ENCODE results near the gene DIAPH3.

The DIAPH3 gene

DNA sequence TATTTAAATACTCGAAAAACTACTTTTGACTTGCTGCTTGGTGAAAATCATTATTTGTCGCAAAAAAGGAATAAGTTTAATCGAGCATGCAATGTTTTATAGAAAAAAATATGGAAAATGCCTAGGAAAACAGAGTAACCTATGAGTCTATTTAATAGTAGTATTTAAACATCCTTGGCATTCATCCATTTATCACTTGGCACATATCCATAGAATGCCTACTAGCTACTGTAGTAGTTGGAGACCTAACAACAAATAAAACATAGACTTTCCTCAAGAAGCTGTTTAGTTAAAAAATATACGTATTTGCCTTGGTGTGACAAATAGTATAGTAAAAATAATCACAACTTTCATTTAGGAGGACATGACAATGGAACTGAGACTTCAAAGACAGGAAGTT, 302.1 kb downstream of the DIAPH3 start:
- no peak for DNase-seq

GRCh38 chr13:59856281-59856810, 307.4 kb downstream of the DIAPH3 start:
- DNase-seq, result no peak

- DNase-seq, result no peak
Observed at GRCh38 chr13:59846845-59847620, 316.7 kb downstream of the DIAPH3 start.

DNA sequence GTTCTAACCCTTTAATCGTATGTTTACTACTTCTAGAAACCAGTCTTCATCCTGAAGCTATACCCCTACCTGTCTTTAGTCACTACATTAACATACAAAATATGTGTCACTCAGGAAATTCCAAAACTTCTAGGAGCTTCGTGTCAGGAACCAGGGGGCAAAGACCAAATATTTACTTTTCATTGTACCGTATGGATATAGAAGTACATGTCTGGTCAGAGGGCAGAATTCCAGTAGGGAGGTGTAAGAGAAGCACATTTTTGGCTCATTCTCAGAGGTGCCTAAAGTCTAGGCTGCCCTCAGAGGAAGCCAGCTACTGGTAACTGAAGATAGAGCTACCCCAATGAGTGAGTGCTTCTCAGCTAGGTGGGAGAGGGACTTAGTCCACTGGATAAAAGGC, 320.7 kb downstream of the DIAPH3 start:
- DNase-seq, result no peak

- no peak for DNase-seq
Observed at GRCh38 chr13:59842507-59842906, 321.2 kb downstream of the DIAPH3 start.

GRCh38 chr13:59839186-59839585, 324.5 kb downstream of the DIAPH3 start:
- no peak for DNase-seq

GRCh38 chr13:59837101-59837500, 326.6 kb downstream of the DIAPH3 start:
- no peak for DNase-seq

DNA sequence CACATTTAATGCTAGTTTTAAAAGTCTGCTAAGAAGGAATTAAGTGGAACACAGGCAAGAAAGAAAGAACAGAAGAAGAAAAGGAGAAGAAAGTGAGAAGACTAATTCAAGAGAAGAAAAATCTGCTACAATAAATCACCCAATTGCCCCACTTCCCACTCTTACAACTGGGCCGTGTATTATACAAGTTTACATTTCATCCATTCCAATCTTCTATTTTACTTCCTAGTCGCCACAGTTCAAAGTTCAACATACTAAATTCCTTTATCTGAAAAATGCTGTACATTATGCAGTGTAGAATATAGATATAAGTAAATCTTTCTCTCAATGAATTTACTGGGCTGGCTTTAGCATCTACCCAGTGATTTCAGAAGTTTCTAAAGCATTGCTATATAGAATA, 328.2 kb downstream of the DIAPH3 start:
- DNase-seq, result no peak

DNA sequence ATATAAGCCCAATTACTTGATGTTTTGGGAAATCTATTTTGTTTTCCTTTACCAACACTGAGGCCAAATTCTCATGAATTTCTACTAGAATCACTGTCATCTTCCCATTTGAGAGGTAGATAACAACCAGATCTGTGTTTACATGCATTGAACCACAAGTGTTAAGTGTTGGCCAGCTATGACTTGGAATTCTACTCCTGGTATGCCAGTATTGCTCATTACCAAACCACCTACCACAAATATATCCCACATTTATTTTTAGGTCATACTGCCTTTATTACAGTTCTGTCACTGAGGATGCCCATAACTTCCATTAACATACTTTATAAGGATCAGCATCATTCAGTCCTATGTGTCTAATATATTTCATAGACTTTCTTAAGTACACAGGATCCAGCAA, 328.9 kb downstream of the DIAPH3 start:
- DNase-seq, result no peak

GRCh38 chr13:59829690-59830089, 334.0 kb downstream of the DIAPH3 start:
- no peak for DNase-seq

DNA sequence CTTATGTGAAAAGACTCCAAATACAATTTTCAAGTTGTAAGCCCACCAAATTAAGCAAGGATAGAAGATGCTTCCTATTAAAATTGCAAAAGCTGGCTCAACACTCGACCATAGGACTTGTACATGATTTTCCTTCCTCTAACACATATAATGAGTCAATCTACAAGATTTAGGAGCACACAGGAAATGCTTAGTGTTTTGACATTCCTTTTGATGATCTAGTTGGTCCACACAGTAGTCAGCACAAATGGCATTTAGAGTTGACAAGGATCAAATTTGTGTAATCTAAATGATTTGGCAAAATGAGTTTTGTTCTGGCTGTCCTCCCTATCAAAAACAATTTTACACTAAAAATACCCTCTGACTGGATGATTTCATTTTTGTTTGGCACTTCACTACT, 340.2 kb downstream of the DIAPH3 start:
- no peak for DNase-seq

DNA sequence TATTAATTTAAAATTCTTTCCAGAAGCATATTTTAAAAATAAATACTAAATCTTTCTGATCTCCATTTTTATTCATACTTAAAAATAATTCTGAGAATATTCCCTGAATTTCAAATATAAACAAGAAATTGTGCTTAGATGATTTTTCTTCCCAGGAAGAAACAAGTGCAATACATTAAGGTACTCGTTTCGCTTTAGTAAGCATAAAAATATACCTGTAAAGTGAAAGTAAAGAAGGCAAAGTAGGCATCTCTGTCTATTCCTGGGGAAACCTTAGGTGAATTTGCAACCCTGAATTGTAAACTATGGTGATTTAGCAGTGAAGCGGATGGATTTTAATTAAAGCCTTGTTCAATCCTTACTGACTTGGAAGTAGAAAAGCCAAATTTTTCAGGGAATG, 354.2 kb downstream of the DIAPH3 start:
- no peak for DNase-seq

DNA sequence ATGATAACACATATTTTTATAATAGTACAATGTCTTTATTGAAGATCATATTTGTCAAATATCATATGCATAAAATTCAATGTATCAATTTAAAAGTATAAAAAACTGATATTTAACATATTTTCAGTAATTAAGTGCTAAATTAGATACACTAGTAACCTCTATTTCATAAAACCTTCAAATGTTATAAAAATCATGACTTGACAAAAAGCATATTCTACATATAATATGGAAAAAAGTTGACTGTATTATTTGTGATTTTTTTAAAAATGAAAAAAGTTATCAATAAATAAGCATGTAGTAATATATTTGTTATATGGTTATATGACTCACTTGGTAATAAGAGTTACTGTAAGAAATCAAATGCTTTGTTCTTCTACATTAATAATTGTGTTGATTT, 356.9 kb downstream of the DIAPH3 start:
- no peak for DNase-seq

- DNase-seq, result peak; percentile 41
Observed at GRCh38 chr13:59801107-59801880, 362.4 kb downstream of the DIAPH3 start.

- DNase-seq, result no peak
Observed at GRCh38 chr13:59793107-59793506, 370.6 kb downstream of the DIAPH3 start.

DNA sequence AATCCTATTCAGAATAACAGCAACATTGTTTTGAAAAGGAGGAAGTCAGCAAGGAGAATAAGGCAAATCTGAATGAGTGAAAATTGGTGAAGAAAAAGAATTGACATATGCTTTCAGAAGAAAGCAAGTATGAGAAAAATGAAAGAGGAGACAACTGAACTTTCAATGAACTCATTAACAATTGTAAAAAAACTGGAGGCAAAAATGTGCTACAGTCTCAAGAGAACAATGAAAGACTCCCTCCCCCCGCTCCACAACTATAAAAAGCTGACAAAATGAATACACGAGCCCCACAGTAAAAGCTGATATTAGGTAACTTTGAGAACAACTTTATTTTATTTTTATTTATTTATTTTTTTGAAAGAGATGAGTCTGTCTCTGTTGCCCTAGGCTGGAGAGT, 373.1 kb downstream of the DIAPH3 start:
- DNase-seq, result no peak

DNA sequence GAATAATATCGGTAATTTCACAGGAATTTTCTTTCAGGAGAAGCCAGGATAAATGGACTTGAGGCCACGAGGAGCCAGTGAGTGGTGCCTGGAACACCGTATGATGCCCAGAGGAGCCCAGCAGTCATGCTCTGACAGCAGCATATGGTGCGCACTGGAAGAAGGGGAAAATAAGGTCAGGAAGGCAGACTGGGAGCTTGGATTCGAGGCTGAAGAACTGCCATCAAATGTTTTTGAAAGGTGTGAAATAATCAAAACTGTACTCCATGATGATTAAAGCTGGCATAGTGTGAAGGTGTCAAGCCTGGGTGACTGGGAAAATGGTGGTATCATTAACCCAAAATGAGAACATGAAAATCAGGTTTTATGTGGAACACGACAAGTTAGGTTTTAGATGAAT, 374.2 kb downstream of the DIAPH3 start:
- no peak for DNase-seq

DNA sequence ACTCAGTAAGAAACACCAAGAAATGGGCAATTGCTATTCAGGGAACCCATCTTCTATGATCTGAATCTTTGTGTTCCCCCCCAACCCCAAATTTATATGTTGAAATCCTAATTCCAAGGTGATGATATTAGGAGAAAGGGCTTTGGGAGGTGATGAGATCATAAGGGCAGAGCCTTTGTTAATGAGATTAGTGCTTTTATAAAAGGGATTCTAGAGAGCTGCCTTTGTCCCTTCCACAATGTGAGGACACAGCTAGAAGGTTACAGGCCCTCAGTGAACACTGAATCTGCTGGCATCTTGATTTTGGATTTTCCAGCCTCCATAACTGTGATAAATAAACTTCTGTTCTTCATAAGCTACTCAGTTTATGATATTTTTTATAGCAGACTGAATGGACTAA, 376.0 kb downstream of the DIAPH3 start:
- DNase-seq, result no peak

DNA sequence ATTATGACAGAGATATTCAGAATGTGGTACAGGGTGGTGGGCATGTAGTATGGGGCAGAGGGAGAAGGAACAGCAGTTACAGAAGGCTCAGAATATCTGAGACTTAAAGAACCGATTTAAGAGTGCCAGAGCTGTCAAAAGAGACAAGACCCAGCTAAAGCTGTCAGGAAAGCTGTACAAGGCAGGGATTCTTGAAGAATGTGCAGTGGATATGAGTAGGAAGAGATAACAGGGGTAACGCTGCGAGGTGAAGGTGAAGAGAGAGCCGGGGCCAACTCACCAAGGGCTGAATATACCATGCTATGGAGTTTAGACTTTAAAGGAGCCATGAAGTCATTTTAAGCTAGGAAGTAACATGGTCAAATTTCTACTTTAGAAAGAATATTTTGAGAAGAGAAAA, 381.0 kb downstream of the DIAPH3 start:
- no peak for DNase-seq

- no peak for DNase-seq
Observed at GRCh38 chr13:59780058-59780457, 383.7 kb downstream of the DIAPH3 start.

GRCh38 chr13:59776924-59777690, 386.6 kb downstream of the DIAPH3 start:
- DNase-seq, result no peak

GRCh38 chr13:59774491-59774971, 389.2 kb downstream of the DIAPH3 start:
- no peak for DNase-seq

DNA sequence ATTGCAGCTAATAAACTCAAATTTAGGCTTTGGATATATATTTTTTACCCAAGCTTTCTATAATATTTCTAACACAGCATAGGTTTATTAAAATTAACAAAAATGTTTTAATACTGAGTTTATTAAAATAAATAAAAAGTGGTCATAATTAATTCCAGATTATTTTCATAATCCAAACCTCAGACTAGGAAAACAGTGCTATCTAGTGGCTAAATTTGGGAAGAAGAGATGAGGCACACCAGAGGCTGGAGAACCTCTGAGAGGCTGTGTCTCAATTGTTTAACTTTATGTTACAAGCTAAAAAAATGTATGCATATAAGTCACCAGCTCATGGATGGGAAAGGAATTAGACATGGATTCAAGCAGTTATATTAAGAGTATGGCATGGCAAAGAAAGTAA, 392.5 kb downstream of the DIAPH3 start:
- no peak for DNase-seq

Data from MV-4-11 (cell line).